Measurements from ENCODE around the gene ODF4.
"Not testable (repeated sequence)": the region's sequence is repeated elsewhere in the genome, so short reads cannot be mapped to it uniquely, and the experiment has no call there.

ODF4 gene

DNA sequence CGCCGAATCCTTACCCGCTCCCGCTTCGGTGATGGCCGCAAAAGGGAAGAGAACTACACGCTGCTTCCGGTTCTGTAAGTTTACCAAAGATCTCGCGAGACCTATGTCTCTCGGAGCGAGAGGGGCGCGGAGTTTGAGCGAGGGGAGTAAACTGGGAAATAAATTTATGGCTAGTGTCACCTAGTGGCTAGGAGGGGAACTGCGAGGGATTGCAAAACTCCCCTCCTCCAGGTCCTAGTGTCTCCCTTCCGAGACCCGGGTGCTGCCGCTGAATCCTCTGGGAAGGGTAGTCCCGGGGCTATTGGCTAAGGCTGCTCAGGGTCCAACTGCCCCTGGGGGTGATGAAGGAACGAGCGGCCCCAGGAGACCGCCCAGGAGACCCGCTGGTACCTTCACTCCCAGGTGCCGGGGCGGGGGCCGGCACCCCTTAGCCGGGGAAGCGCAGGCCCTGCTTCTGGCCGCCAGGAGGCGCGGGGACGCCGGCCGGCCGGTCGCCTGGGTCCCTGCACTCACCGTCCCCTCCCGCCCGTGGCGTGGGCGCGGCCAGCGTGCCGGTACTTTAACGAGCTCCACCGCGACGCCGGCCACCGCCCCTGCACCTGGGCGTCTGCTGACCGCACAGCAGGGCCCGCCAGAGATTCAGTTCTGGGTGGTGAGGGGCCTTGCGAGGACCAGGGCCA lies 43.6 kb downstream of the ODF4 start, which contains the start of gene RPL26:
TSS of gene RPL26 (minus strand) at position 51 of the 680 bp plus-strand sequence. CDS start 883 bp downstream, outside the sequence.
- Mint-ChIP-seq H3K27me3 (no peaks in the 10 kb centered on the region), H3K4me3 (peak within 1 kb of the TSS; percentile 95 to 99), H3K4me1 (peaks cover 32 to 49% of the 10 kb centered on the region in 2 donors), H3K9me3 (no peaks in the 10 kb centered on the region), H3K27ac (peak within 1 kb of the TSS; percentile 98), H3K36me3 (peaks cover 34 to 52% of the 10 kb centered on the region in 2 donors)
- ATAC-seq (replicated peaks) (peak; percentile 94), DNase-seq (peak; percentile 94)

- no peak for DNase-seq
- ATAC-seq (replicated peaks) = no peak
- no peaks in the 10 kb centered on the region for H3K27me3 Mint-ChIP-seq
- H3K4me3 Mint-ChIP-seq = peak overlapping the region; percentile 95 to 99
- peaks cover 26 to 34% of the 10 kb centered on the region in 2 donors for H3K4me1 Mint-ChIP-seq
- peaks cover 26 to 36% of the 10 kb centered on the region in 2 donors for H3K36me3 Mint-ChIP-seq
- H3K9me3 Mint-ChIP-seq = no peaks in the 10 kb centered on the region
- peak overlapping the region; percentile 34 for H3K27ac Mint-ChIP-seq
Measured at GRCh38 chr17:8384801-8385378, 45.2 kb downstream of the ODF4 start.

DNA sequence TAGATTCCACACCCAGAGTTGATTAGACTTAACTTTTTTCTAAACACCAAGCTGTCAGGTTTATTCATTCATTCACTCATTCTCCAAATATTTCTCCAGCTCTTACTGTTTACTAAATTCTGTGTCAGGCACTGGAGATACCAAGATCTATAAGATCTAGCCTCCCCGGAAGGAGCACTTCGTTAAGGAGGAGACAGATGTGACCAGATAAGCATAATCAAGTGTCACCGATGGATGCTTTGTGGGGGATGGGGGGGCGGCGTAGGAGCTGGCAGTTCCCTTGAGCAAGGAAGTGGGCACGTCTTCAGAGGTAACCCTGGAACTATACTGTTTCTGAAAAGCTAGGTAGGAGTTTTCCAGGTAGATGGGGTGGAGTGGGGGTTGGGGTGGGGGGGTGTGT lies 47.2 kb downstream of the ODF4 start:
- H3K4me3 Mint-ChIP-seq = no peak overlapping the region
- H3K9me3 Mint-ChIP-seq = no peaks in the 10 kb centered on the region
- DNase-seq (no peak), ATAC-seq (replicated peaks) (no peak)
- no peaks in the 10 kb centered on the region for H3K27me3 Mint-ChIP-seq
- H3K4me1 Mint-ChIP-seq = peaks cover 16 to 22% of the 10 kb centered on the region in 2 donors
- H3K36me3 Mint-ChIP-seq = peaks cover 12 to 21% of the 10 kb centered on the region in 2 donors
- peak overlapping the region; percentile 26 for H3K27ac Mint-ChIP-seq

DNA sequence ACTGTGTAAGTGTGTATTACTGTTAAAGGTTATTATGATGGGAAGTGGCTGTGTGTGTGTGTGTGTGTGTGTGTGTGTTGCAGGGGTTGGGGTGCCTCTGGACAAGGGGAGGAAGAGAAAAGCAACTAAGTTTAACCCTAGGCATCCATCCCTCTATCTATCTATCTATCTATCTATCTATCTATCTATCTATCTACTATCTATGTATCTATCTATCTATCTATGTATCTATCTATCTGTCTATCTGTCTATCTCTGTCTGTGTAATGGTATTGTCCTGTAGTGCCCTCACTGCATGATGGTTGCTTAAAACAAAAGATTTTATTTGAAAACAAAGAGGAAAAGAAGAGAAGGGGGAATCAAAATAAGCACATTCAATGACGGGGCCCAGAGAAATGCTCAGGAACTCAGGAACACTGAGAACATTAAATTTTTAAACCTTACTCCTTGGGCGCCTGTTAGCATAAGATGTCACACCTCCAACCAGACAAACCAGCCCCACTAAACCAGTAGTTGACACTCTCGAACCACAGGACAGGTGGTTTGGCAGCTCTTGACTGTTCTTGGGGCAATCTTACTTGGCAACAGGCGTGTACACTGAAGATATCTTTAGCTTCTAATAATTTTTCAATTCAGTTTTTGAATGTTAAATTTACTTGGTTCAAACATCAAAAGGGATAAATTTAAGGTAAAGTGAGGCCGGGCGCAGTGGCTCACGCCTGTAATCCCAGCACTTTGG lies 48.4 kb downstream of the ODF4 start:
- H3K9me3 Mint-ChIP-seq = no peaks in the 10 kb centered on the region
- H3K36me3 Mint-ChIP-seq = peaks cover 2 to 11% of the 10 kb centered on the region in 2 donors
- peaks cover 11 to 22% of the 10 kb centered on the region in 2 donors for H3K4me1 Mint-ChIP-seq
- H3K27ac Mint-ChIP-seq = no peak overlapping the region
- no peak for ATAC-seq (replicated peaks)
- no peaks in the 10 kb centered on the region for H3K27me3 Mint-ChIP-seq
- DNase-seq = no peak
- H3K4me3 Mint-ChIP-seq = no peak overlapping the region

DNA sequence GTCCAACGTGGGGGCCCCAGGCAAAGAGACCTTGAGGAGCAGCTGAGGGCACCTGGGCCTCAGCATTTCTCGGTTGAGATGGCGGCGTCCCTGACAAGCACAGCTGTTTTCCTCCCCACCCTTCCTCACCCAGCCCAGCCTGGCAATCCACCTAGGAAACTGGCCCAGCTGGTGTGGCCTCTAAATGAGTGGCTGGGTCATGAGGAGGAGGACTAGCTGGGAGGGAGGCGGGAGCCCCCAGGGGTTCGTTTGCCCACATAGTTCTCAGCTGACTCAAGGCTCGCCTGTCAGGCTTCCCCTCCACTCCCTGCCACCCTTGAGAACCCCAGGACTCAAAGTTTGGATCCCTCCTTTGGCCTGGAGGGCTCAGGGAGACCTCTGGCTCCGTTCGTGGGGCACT lies 52.1 kb downstream of the ODF4 start:
- H3K9me3 Mint-ChIP-seq = no peaks in the 10 kb centered on the region
- no peak overlapping the region for H3K4me3 Mint-ChIP-seq
- ATAC-seq (replicated peaks) (no peak), DNase-seq (no peak)
- peaks cover 8 to 12% of the 10 kb centered on the region in 2 donors for H3K4me1 Mint-ChIP-seq
- no peak overlapping the region for H3K27ac Mint-ChIP-seq
- H3K27me3 Mint-ChIP-seq = peaks cover 7 to 10% of the 10 kb centered on the region in 2 donors
- peaks cover under 1 to 2% of the 10 kb centered on the region in 2 donors for H3K36me3 Mint-ChIP-seq

DNA sequence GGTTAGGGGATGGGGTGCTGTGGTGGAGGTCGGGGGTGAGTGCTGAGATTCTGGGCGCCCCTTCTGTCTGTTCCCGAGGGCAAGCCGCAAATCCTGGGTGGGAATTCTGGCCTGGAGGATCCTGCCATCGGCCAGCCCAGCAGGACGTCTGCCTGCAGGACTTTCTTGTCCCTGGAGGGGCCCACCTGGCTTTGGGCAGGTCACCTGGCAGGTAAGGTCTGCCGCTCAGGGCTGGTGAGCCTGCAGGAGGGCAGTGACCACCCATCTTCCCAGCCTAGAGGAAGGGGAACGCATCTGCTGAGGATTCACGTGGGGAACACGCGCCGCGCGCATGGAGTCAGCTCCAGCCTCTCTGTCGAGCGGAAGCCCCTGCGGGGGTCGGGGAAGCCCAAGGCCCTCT lies 52.6 kb downstream of the ODF4 start:
- Mint-ChIP-seq H3K4me3 (no peak overlapping the region), H3K27ac (no peak overlapping the region)

DNA sequence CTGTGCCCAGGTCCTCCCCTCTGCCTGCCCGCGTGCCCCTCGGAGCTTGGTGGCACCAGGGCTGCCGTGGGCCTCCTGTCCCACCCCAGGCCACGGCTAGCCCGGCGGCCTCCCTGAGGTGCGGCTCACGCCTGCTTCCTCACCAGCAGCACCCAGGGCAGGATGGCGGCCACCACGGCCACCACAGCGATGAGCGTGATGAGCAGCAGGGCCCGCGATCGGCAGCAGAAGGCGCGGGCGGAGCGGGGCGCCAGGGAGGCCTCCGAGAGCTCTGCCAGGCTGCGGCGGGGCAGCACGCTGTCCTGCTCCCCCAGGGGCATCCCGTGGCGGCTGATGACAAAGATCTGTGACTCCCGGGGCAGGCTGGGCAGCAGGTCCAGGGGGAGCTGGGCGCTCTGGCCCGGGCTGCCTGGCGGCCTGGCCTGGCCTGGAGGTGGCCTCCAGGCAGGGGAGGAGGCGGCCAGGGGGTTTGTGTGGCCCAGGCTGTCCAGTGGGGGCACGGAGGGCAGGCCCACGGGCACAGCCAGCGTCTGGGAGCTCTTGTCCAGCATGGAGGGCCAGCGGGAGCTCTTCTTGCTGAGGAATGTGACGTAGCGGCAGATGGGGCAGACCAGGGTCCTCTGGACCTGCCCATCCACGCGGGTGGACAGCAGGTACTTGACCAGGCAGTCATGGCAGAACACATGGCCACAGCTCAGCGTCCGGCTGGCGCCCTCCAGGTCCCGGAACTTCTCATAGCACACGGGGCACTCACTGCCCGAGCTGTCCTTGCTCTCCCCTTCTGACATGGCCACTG lies 53.2 kb downstream of the ODF4 start:
- ATAC-seq (replicated peaks) = no peak
- no peak for DNase-seq
- H3K27ac Mint-ChIP-seq = no peak overlapping the region
- H3K27me3 Mint-ChIP-seq = peaks cover 13 to 21% of the 10 kb centered on the region in 2 donors
- H3K36me3 Mint-ChIP-seq = no peaks in the 10 kb centered on the region
- peaks cover 5 to 10% of the 10 kb centered on the region in 2 donors for H3K4me1 Mint-ChIP-seq
- H3K4me3 Mint-ChIP-seq = no peak overlapping the region
- no peaks in the 10 kb centered on the region for H3K9me3 Mint-ChIP-seq

More for the DNA sequence above, 52.6 kb downstream of the ODF4 start:
- no peak for ATAC-seq (replicated peaks)
- Mint-ChIP-seq H3K27me3 (peaks cover 8 to 15% of the 10 kb centered on the region in 2 donors), H3K9me3 (no peaks in the 10 kb centered on the region), H3K4me1 (peaks cover 8 to 10% of the 10 kb centered on the region in 2 donors), H3K36me3 (peaks cover 0 to 2% of the 10 kb centered on the region in 2 donors)
- DNase-seq = no peak

DNA sequence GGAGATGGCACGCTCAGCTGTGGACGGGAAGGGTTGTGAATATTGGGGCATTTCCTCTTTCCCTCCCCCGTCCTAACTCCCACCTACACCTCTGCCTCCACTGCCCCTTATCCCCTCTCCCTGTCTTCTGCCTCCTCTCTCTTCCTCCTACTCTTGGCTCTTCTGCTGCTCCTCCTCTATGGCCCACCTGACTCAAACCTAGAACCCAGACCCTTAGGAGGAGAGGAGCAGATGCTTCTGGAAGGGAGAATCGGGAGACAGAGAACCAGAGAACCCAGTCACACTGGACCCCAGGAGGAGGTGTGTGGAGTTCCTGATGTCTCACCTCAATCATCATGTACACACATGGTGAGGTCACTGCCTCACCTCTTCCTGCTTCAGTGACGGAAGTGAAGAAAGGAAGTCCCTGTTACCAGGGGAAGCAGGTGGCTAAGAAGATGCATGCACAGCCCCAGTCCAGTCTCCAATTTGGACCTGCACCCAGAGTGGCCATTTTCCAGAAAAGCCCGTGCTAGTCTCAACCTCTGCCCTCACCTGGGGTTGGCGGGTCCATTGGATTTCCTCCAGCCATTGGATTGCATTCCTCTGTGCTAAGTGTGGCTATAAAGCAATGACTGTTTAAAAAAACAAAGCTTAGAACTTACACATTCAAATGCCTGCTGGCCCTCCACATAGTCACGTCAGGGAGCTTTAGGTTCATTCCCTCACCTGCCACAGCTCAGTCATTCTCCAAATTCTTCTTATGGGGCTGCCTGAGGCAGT lies 54.0 kb downstream of the ODF4 start:
- Mint-ChIP-seq H3K9me3 (no peaks in the 10 kb centered on the region), H3K4me3 (no peak overlapping the region), H3K36me3 (no peaks in the 10 kb centered on the region), H3K27ac (peak overlapping the region; percentile 49), H3K27me3 (peaks cover 17 to 26% of the 10 kb centered on the region in 2 donors), H3K4me1 (peaks cover 5 to 10% of the 10 kb centered on the region in 2 donors)
- peak; percentile 77 to 90 for ATAC-seq (replicated peaks)
- no peak for DNase-seq

DNA sequence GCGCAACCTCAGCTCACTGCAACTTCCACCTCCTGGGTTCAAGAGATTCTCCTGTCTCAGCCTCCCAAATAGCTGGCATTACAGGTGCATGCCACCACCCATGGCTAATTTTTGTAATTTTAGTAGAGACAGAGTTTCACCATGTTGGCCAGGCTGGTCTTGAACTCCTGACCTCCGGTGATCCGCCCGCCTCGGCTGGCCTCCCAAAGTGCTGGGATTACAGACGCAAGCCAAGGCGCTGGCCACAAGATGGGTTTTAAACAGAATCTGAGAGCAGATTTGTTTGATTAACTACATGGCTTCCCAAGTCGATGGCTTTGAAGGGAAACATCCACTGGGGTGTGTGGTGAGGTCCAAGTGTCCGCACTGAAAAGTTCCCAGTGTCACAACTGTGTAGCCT lies 54.9 kb downstream of the ODF4 start:
- H3K27me3 Mint-ChIP-seq = peaks cover 17 to 26% of the 10 kb centered on the region in 2 donors
- not testable (repeated sequence) for ATAC-seq (replicated peaks); DNase-seq; H3K9me3 Mint-ChIP-seq; H3K27ac Mint-ChIP-seq; H3K4me3 Mint-ChIP-seq; H3K36me3 Mint-ChIP-seq
- peaks cover 5 to 10% of the 10 kb centered on the region in 2 donors for H3K4me1 Mint-ChIP-seq

Measured in stimulated activated naive B cell treated with anti-CD40 and anti-IgM and Interleukin-4, amounts not matched to agents 10 μg/mL and 1 μg/mL and 100 μg/mL, for 72 hours (primary cell).